Hepatocyte (in vitro differentiated cells): ENCODE measurements around the gene BATF3.

Source experiments
- EZH2 ChIP-seq: fragments of 200-600 bp; sonication (generic); IDR thresholded peaks from 2 replicates; pipeline ENCODE4 v1.6.1; 2016; ENCODE audit warnings: antibody characterized with exemption, mild to moderate bottlenecking, borderline replicate concordance
- TF ChIP-seq, protein P1 (sequence below): fragments of 200-600 bp; sonication (generic); IDR thresholded peaks from 2 replicates; pipeline ENCODE4 v1.5.1; 2016; ENCODE audit warnings: antibody characterized with exemption, mild to moderate bottlenecking; ENCODE audit not compliant: poor library complexity

DNA sequence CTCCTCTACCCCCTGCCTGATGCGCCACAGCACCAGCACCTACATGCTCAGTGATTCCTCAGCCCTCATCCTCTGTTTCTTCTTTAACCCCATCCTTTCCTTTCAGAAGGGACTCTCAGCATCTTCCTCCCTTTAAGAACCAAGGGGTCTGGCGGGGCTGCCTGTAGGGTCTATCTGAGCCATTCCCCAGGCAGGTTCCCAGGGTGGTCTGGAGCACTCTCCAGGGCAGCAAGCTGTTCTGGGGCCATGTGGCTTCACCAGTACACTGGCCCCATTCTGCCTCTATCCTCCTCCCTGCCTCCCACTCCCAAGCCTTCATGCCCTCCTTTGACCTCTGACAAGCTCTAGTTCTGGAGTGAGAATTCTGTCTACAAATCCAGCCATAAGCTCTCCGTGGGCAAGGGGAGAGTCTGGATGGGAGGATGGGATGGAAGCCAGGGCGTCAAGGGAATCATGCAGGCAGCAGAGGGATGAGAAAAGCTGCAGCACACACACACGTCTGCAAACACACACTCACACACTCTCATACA lies 10.4 kb downstream of the BATF3 start:
- TF ChIP-seq, protein P1, sequence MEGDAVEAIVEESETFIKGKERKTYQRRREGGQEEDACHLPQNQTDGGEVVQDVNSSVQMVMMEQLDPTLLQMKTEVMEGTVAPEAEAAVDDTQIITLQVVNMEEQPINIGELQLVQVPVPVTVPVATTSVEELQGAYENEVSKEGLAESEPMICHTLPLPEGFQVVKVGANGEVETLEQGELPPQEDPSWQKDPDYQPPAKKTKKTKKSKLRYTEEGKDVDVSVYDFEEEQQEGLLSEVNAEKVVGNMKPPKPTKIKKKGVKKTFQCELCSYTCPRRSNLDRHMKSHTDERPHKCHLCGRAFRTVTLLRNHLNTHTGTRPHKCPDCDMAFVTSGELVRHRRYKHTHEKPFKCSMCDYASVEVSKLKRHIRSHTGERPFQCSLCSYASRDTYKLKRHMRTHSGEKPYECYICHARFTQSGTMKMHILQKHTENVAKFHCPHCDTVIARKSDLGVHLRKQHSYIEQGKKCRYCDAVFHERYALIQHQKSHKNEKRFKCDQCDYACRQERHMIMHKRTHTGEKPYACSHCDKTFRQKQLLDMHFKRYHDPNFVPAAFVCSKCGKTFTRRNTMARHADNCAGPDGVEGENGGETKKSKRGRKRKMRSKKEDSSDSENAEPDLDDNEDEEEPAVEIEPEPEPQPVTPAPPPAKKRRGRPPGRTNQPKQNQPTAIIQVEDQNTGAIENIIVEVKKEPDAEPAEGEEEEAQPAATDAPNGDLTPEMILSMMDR = no peak
- TF ChIP-seq EZH2 = no peak
